ENCODE measurements around the gene TTC7B.

GRCh38 chr14:90819734-90820393 is 3.6 kb upstream of the TTC7B start:
- TF ChIP-seq HMGXB4 (CRISPR knock-in tag; IDR thresholded peaks at IDR 0.05) (no peak), POLR2AphosphoS5 (IDR thresholded peaks at IDR 0.05; ENCODE audit: control insufficient read depth, insufficient read depth, low read depth, low read length) (no peak), MTA1 (IDR thresholded peaks at IDR 0.05; ENCODE audit: borderline replicate concordance) (no peak), POLR2A (conservative IDR thresholded peaks at IDR 0.05) (no peak), ZNF184 (CRISPR knock-in tag; IDR thresholded peaks at IDR 0.05) (no peak), RNF219 (CRISPR knock-in tag; IDR thresholded peaks at IDR 0.05) (no peak), FOXM1 (IDR thresholded peaks at IDR 0.05; ENCODE audit: low read depth) (no peak), FOXM1 (CRISPR knock-in tag; IDR thresholded peaks at IDR 0.05; ENCODE audit: low read depth) (no peak), SLC30A9 (CRISPR knock-in tag; IDR thresholded peaks at IDR 0.05) (no peak), HNRNPL (IDR thresholded peaks at IDR 0.05; ENCODE audit: low read depth, low read length) (no peak), RAD21 (CRISPR knock-in tag; conservative IDR thresholded peaks at IDR 0.05 in 1 of 2, IDR thresholded peaks at IDR 0.05 in 1 of 2) (no peak), ZNF263 (CRISPR knock-in tag; IDR thresholded peaks at IDR 0.05; ENCODE audit: borderline replicate concordance) (no peak), BRCA1 (IDR thresholded peaks at IDR 0.05) (no peak), BRCA1 (CRISPR knock-in tag; IDR thresholded peaks at IDR 0.05) (no peak), SIN3A (IDR thresholded peaks at IDR 0.05; ENCODE audit: borderline replicate concordance in 2 of 2, control insufficient read depth in 1 of 2, low read depth in 2 of 2, low read length in 2 of 2) (no peak), E2F3 (CRISPR knock-in tag; IDR thresholded peaks at IDR 0.05) (no peak)

Data from K562 (cell line).